ENCODE measurements around the gene PPIL1.
"Not testable (repeated sequence)": the region's sequence is repeated elsewhere in the genome, so short reads cannot be mapped to it uniquely, and the experiment has no call there.

The PPIL1 gene

DNA sequence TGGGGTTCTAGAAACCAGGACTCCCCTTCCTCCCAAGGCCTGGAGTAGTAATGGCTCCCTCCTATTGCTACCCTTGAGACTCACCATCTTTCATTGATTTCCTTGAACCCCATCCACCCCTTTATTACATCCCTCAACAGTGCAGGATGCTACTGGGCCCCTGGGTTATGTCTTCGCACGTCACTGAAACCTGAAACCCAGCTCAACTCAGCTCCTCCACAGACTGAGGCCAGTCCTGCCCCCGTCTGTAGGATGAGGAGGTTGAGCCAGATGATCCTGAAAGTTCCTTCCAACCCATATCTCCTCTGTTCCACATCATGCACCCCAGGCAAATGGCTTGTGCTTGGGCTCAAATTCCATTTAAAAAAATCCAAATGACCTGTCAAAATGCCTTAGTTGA lies 56.8 kb downstream of the PPIL1 start:
- in situ Hi-C loops (cut with MboI; ENCODE audit: low sequenced_read_pairs), result no loop called here

- in situ Hi-C loops (cut with MboI; ENCODE audit: low sequenced_read_pairs), result no loop called here
Observed at GRCh38 chr6:36817176-36817817, 57.3 kb downstream of the PPIL1 start.

DNA sequence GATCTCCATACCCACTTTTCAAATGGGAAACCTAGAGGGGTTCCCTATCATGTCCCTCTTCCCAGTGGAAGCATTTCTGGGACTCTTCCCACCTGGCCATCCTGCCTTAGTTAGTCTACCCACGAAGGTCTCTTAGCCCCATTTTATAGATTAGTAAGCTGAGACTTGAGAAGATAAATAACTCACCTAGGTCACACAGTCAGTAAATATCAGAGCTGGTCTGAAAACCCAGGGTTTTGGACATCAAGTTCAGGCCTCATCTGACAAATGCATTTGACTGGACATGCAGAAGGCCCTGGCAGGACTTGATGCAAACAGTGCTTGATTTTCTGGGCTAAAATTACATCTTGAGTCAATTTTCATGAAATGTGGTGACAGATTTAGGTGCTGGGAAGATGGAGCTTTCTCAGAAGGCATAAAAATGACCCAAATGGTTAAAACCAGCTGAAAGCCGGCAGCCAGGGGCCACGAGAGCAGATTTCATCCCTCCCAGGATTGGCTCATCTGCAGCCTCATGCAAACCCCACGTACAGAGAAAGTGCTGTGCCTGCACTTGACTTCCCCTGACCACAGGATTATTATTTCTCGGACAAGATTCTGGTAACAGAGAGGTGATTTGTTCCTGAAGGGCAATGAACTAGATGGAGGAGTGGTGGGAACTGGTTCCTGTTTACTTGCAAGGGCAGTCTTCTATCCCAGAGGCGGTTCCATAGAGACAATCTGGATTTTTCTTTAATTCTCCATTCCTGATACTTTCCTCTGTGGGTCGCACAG lies 58.5 kb downstream of the PPIL1 start:
- in situ Hi-C loops (cut with MboI; ENCODE audit: low sequenced_read_pairs), result no loop called here

DNA sequence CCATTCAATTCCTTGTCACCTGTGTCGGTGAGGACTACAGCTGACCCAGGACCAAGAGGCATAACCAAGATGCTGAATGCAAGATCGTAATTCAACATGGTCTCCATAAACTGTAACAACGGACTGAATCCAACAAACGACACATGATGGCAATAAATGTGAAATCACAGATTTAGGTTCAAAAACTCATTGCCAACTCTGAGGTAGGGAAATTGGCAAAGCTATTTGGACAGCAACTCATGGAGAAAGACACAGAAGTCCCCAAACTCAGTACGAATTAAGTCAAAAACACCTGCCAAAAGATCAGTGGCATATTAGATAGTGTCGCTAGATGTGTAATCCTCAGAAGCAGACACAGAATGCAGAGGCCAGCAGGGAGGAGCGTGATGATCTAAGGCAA lies 60.4 kb downstream of the PPIL1 start:
- in situ Hi-C loops (cut with MboI; ENCODE audit: low sequenced_read_pairs), result no loop called here

GRCh38 chr6:36813526-36813925 lies 61.1 kb downstream of the PPIL1 start:
- in situ Hi-C loops (cut with MboI; ENCODE audit: low sequenced_read_pairs), result no loop called here

DNA sequence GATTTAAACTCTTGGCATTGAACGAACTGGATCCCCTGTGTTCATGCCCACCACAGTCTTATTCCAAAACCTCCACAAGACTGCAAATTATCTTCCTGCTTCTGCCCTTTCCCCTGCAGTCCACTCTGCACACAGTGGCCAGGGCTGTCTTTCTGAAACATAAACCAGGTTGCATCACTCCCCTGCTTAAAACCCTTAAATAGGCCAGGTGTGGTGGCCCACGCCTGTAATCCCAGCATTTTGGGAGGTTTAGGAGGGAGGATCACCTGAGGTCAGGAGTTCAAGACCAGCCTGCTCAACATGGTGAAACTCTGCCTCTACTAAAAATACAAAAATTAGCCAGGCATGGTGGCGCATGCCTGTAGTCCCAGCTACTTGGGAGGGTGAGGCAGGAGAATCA lies 61.6 kb downstream of the PPIL1 start:
- in situ Hi-C loops (cut with MboI; ENCODE audit: low sequenced_read_pairs), result not testable (repeated sequence)

DNA sequence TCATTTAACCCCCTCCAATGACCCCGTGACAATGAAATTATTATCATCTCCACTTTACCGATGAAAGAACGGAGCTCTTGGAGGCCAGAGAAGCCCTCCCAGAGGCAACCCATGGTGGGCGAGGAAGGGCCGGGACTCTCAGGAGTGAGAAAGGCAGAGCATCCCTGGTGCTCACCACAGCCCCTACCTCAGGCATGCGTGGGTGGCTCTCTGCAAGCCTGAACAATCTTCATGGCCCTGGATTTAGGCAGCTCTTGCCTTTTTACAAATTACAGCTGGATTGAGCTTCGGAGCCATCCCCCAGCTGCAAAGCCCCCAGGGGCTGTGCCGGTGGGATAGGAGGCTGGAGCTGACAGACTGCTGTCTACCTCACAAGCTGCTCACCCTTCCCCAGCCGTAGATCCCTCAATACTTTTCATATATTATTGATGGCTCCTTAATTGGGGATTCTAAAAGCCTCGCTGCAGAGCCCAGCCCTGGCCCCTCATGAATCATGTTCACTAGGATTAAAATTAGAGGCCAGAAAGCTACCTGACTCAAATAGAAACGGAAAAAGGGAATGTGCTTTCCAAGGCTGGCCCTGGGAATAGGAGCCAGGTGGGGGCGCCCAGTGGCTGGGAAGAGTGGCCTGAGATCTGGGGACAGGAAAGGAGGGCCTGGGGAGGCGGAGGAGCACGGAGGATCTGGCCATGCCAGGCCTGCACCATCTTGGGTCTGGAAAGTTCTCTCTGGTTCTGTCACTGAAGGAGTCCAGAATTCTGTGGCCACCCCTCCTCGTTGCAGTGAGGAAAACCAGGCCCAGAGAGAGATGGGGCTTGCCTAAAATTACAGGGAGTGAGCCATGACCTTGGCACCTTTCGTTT lies 64.4 kb downstream of the PPIL1 start:
- in situ Hi-C loops (cut with MboI; ENCODE audit: low sequenced_read_pairs), result no loop called here

DNA sequence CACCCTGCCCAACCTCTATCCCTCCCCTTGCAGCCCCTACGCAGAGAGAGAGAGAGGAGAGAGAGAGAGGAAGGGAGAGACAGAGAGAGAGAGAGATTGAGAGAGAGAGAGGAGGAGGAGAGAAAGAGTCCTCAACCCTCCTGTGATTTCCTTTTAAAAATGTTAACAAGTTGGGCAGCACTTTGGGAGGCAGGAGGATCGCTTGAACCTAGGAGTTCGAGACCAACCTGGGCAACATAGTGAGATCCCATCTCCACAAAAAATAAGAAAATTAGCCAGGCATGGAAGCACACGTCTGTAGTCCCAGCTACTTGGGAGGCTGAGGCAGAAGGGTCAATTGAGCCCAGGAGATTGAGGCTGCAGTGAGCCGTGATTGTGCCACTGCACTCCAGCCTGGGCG lies 65.4 kb downstream of the PPIL1 start:
- in situ Hi-C loops (cut with MboI; ENCODE audit: low sequenced_read_pairs), result no loop called here

GRCh38 chr6:36808634-36809033 lies 66.0 kb downstream of the PPIL1 start:
- in situ Hi-C loops (cut with MboI; ENCODE audit: low sequenced_read_pairs), result no loop called here

GRCh38 chr6:36807750-36808149 lies 66.9 kb downstream of the PPIL1 start:
- in situ Hi-C loops (cut with MboI; ENCODE audit: low sequenced_read_pairs), result no loop called here

DNA sequence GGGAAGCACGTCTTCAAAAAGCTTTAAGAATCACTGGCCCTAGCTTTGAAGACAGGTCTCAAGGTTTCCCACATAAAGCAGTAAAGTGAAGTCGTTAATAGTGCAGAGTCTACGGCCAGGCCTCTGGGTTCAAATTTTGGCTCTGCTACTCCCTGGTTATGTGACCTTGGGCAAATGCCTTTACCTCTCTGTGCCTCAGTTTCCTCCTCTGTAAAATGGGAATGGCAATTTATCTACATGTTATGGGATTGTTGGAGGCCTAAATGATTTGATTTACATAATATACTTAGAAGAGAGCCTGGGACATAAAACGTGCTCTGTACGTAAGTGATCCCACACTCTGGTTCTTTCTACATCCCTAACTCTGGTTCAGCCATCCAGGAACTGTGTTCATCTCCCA lies 67.5 kb downstream of the PPIL1 start:
- in situ Hi-C loops (cut with MboI; ENCODE audit: low sequenced_read_pairs), result no loop called here

GRCh38 chr6:36805917-36806316 lies 68.7 kb downstream of the PPIL1 start:
- in situ Hi-C loops (cut with MboI; ENCODE audit: low sequenced_read_pairs), result no loop called here

DNA sequence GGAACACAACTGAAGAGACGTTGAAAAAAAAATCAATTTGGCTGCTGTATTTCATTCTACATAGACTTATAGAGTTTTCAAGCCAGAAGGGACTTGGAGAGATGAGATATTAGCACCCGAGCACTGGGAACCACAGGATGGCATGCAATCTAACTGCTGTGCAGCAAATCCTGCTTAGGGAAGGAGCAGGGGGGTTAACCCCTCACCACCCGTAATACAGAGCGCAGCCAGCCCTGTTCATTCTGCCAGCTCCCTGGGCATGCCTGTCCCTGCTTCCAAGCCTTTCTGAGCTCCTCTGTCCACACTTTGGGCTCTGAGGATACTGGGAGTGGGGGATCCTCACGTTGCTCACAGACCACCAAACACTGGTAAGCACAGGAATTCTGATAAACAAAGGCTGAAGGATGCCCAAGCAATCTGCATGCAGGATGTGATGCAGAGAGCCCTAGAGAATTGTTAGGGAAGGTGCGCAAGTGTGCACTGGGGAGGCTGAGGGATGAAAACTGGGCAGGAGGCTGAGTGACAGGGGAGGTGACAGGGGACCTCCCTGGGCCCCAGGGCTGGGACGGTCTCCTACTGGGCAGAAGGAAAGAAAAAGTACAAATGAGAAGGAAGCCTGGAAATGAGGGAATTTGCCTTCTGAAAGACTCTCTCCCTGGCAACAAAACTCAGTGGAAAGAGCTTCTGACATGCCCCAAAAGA lies 69.4 kb downstream of the PPIL1 start:
- in situ Hi-C loops (cut with MboI; ENCODE audit: low sequenced_read_pairs), result no loop called here

Data from HL-60/S4 (cell line).